ENCODE results near the gene PSTPIP1. TPM values are rescaled to one million over a fixed set of nuclear protein-coding genes. Genes with fewer than 3 reads are reported as not detected.

PSTPIP1 gene
- total RNA-seq, 1 experiment from 2014 or later = 1.2 TPM

- Mint-ChIP-seq H3K27ac (ENCODE audit: low read depth, unreplicated experiment) (no peak overlapping the region), H3K4me3 (ENCODE audit: unreplicated experiment) (no peak overlapping the region), H3K4me1 (ENCODE audit: insufficient read depth, unreplicated experiment) (peaks cover 12% of the 10 kb centered on the region), H3K9me3 (ENCODE audit: unreplicated experiment) (no peaks in the 10 kb centered on the region), H3K36me3 (ENCODE audit: insufficient read depth, unreplicated experiment) (peaks cover 6% of the 10 kb centered on the region), H3K27me3 (ENCODE audit: insufficient read depth, unreplicated experiment) (no peaks in the 10 kb centered on the region)
- CTCF ChIA-PET = interaction anchor here (0.6 to 1.0 kb wide), 2 partner anchors 26 to 1026 kb away, joined by 3 to 5 read pairs; no protein-coding TSS in a partner anchor
- no peak for TF ChIP-seq CTCF (IDR thresholded peaks at IDR 0.05; ENCODE audit: unreplicated experiment)
- no TSS peak for BruUV-seq (replicated peaks)
- no peak for DNase-seq (ENCODE audit: unreplicated experiment)
- POLR2A ChIA-PET = interaction anchor here (0.8 to 1.3 kb wide), 2 partner anchors 11 to 448 kb away, joined by 3 to 4 read pairs; partner anchors contain the start of gene TSPAN3
- intact Hi-C loops (cut with micrococcal nuclease) = no loop called here
These were observed 87.0 kb downstream of the PSTPIP1 start for GRCh38 chr15:77081971-77082370.

- DNase-seq (ENCODE audit: unreplicated experiment) = peak; percentile 81
- ChIA-PET CTCF (no interaction called here), POLR2A (interaction anchor here (0.7 kb wide), 1 partner anchor 31 kb away, joined by 3 read pairs; no protein-coding TSS in a partner anchor)
- BruUV-seq (replicated peaks) = no TSS peak
- no peak overlapping the region for H3K27ac Mint-ChIP-seq (ENCODE audit: low read depth, unreplicated experiment)
- H3K27me3 Mint-ChIP-seq (ENCODE audit: insufficient read depth, unreplicated experiment) = no peaks in the 10 kb centered on the region
- H3K4me3 Mint-ChIP-seq (ENCODE audit: unreplicated experiment) = peak overlapping the region; percentile 40
- peaks cover 6% of the 10 kb centered on the region for H3K36me3 Mint-ChIP-seq (ENCODE audit: insufficient read depth, unreplicated experiment)
- no peaks in the 10 kb centered on the region for H3K9me3 Mint-ChIP-seq (ENCODE audit: unreplicated experiment)
- intact Hi-C loops (cut with micrococcal nuclease) = no loop called here
- TF ChIP-seq CTCF (IDR thresholded peaks at IDR 0.05; ENCODE audit: unreplicated experiment) = no peak
- peaks cover 12% of the 10 kb centered on the region for H3K4me1 Mint-ChIP-seq (ENCODE audit: insufficient read depth, unreplicated experiment)
These were observed 88.6 kb downstream of the PSTPIP1 start for GRCh38 chr15:77083381-77084160.

GRCh38 chr15:77084436-77084835 is 89.5 kb downstream of the PSTPIP1 start:
- BruUV-seq (replicated peaks) = no TSS peak
- Mint-ChIP-seq H3K27ac (ENCODE audit: low read depth, unreplicated experiment) (no peak overlapping the region), H3K27me3 (ENCODE audit: insufficient read depth, unreplicated experiment) (no peaks in the 10 kb centered on the region), H3K36me3 (ENCODE audit: insufficient read depth, unreplicated experiment) (peaks cover 6% of the 10 kb centered on the region), H3K9me3 (ENCODE audit: unreplicated experiment) (no peaks in the 10 kb centered on the region), H3K4me3 (ENCODE audit: unreplicated experiment) (no peak overlapping the region), H3K4me1 (ENCODE audit: insufficient read depth, unreplicated experiment) (peaks cover 12% of the 10 kb centered on the region)
- no peak for DNase-seq (ENCODE audit: unreplicated experiment)
- intact Hi-C loops (cut with micrococcal nuclease) = no loop called here
- no peak for TF ChIP-seq CTCF (IDR thresholded peaks at IDR 0.05; ENCODE audit: unreplicated experiment)
- ChIA-PET POLR2A (no interaction called here), CTCF (no interaction called here)

GRCh38 chr15:77085297-77085696 is 90.4 kb downstream of the PSTPIP1 start:
- CTCF ChIA-PET = no interaction called here
- no peaks in the 10 kb centered on the region for H3K9me3 Mint-ChIP-seq (ENCODE audit: unreplicated experiment)

More at GRCh38 chr15:77085297-77085696, 90.4 kb downstream of the PSTPIP1 start:
- POLR2A ChIA-PET = no interaction called here
- Mint-ChIP-seq H3K27me3 (ENCODE audit: insufficient read depth, unreplicated experiment) (no peaks in the 10 kb centered on the region), H3K4me3 (ENCODE audit: unreplicated experiment) (no peak overlapping the region), H3K27ac (ENCODE audit: low read depth, unreplicated experiment) (no peak overlapping the region), H3K36me3 (ENCODE audit: insufficient read depth, unreplicated experiment) (peaks cover 6% of the 10 kb centered on the region), H3K4me1 (ENCODE audit: insufficient read depth, unreplicated experiment) (peaks cover 12% of the 10 kb centered on the region)
- BruUV-seq (replicated peaks) = no TSS peak
- TF ChIP-seq CTCF (IDR thresholded peaks at IDR 0.05; ENCODE audit: unreplicated experiment) = no peak
- peak; percentile 74 for DNase-seq (ENCODE audit: unreplicated experiment)
- intact Hi-C loops (cut with micrococcal nuclease) = no loop called here

Other genes with a start within 250 kb of the PSTPIP1 start
- 9.5 and 13.9 TPM in 2 replicates for gene SCAPER, start 89.8 kb upstream of the PSTPIP1 start, total RNA-seq (2022)
- 48.1 and 68.8 TPM in 2 replicates for gene RCN2, start 63.4 kb upstream of the PSTPIP1 start, total RNA-seq (2022)
- 96.6 and 96.8 TPM in 2 replicates for gene TSPAN3, start 76.0 kb downstream of the PSTPIP1 start, total RNA-seq (2022)